ENCODE data around the gene ZNF273. TPM values are rescaled to one million over a fixed set of nuclear protein-coding genes. Genes with fewer than 3 reads are reported as not detected.

Gene ZNF273
- total RNA-seq, 4 donors from 2014 or later: 13.7 to 22.9 (median 18.3) TPM

- 96 to 97% methylated on average over 13 of the region's 13 CpGs for WGBS, 2 donors
- H3K4me1 ChIP-seq: no peaks in the 10 kb centered on the region
- TF ChIP-seq CTCF (IDR thresholded peaks at IDR 0.05): no peak
- no peak for TF ChIP-seq POLR2A (IDR thresholded peaks at IDR 0.05)
- H3K9me3 ChIP-seq: no peaks in the 10 kb centered on the region
- no peak overlapping the region for H3K27ac ChIP-seq
- no peaks in the 10 kb centered on the region for H3K36me3 ChIP-seq
- intact Hi-C loops (cut with DNase I): no loop called here
- H3K27me3 ChIP-seq: no peaks in the 10 kb centered on the region
- no peak overlapping the region for H3K4me3 ChIP-seq (replicated peaks in 1 of 3)
- no peak for DNase-seq
These were observed 32.4 kb upstream of the ZNF273 start for GRCh38 chr7:64870656-64871055.

DNA sequence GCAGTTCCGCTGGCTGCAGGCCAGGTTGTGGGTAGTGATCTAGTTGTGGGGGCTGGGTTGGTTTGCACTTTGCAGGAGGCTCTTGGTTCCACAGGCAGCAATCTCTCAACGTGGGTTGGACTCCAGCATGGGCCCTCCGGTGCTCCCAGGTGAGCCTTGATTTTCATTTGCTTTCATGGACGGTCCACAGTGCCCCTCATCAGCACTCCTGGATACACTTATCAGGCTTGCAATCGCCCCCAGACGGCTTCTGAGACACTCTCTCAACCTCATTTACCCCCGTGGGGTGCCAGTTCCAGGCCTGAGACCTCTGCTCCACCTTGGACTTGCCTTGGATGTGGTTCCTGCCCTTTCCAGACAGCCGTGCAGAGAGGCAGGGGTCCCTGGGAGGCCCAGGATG, 31.3 kb upstream of the ZNF273 start:
- no peaks in the 10 kb centered on the region for H3K9me3 ChIP-seq
- DNase-seq: no peak
- no peaks in the 10 kb centered on the region for H3K36me3 ChIP-seq
- intact Hi-C loops (cut with DNase I): no loop called here
- no peak overlapping the region for H3K4me3 ChIP-seq (replicated peaks in 1 of 3)
- no peaks in the 10 kb centered on the region for H3K4me1 ChIP-seq
- no peaks in the 10 kb centered on the region for H3K27me3 ChIP-seq
- 83 to 85% methylated on average over 5 to 8 of the region's 8 CpGs for WGBS, 2 donors
- TF ChIP-seq POLR2A (IDR thresholded peaks at IDR 0.05) (no peak), CTCF (IDR thresholded peaks at IDR 0.05) (no peak)
- H3K27ac ChIP-seq: no peak overlapping the region

DNA sequence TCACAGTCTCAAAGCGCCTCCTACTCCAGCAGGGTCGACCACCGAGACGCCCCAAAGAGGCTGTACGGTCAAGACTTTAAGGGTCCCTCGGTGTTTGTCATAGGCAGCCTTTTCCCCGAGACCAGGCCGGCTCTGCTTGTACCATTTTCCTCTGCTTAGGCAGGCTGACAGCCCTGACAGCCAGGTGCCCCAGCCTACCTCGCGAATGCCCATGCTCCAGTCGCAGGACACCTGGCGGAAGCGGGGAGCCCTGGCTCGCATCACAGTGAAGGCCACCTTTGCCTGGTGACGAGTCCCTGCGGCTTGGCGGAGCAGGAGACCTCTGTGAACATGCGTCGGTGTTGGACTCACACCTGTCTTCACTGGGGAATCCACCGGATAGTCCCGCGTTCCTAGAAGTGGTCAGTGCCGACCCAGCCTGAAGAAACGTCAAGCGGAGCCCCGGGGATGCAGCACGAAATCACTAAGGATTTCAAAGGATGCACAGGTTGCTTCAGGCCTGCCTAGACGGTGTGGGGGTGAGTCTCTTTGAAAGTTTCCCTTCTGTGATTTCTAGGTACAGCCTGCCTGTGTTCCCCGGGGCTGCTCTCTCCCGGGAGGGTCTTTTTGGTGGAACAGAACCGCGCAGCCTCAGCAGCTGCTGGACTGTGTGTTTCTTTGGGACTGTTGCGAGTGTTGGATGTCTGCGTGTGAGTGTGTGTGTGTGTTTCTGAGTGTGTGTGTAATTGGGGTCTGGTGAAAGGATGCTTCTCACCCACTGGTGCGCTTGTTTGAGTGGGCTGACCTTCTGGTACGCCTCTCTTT, 30.5 kb upstream of the ZNF273 start:
- no peak overlapping the region for H3K27ac ChIP-seq
- DNase-seq: no peak
- H3K27me3 ChIP-seq: no peaks in the 10 kb centered on the region
- H3K9me3 ChIP-seq: no peaks in the 10 kb centered on the region
- H3K4me1 ChIP-seq: peaks cover 0 to 7% of the 10 kb centered on the region in 2 donors
- intact Hi-C loops (cut with DNase I): no loop called here
- TF ChIP-seq POLR2A (IDR thresholded peaks at IDR 0.05) (no peak), CTCF (IDR thresholded peaks at IDR 0.05) (no peak)
- H3K36me3 ChIP-seq: no peaks in the 10 kb centered on the region
- WGBS, 2 donors: 91 to 93% methylated on average over 32 to 36 of the region's 36 CpGs
- H3K4me3 ChIP-seq (replicated peaks in 1 of 3): no peak overlapping the region

DNA sequence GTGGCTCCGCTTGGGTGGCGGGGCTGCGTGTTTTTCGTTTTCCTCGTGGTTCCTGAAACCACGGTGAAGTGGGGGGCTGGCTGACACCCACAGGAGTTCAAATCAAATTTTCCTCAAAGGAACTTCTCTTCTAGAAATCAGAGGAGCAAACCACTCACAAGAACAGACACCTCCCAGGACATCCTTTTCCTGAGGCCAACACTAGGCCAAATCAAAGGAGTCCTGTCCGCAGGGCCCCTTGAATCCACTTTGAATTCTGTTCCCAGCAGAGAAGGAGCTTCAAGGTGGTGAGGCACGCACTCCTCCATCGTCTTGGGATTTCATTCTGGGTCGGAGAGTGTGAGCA, 29.9 kb upstream of the ZNF273 start:
- H3K9me3 ChIP-seq: no peaks in the 10 kb centered on the region
- peaks cover 0 to 10% of the 10 kb centered on the region in 2 donors for H3K4me1 ChIP-seq
- TF ChIP-seq CTCF (IDR thresholded peaks at IDR 0.05) (no peak), POLR2A (IDR thresholded peaks at IDR 0.05) (no peak)
- no peaks in the 10 kb centered on the region for H3K36me3 ChIP-seq
- H3K4me3 ChIP-seq (replicated peaks in 1 of 3): no peak overlapping the region
- intact Hi-C loops (cut with DNase I): no loop called here
- WGBS, 2 donors: 95% methylated on average over 10 of the region's 10 CpGs
- no peak for DNase-seq
- no peaks in the 10 kb centered on the region for H3K27me3 ChIP-seq
- no peak overlapping the region for H3K27ac ChIP-seq

DNA sequence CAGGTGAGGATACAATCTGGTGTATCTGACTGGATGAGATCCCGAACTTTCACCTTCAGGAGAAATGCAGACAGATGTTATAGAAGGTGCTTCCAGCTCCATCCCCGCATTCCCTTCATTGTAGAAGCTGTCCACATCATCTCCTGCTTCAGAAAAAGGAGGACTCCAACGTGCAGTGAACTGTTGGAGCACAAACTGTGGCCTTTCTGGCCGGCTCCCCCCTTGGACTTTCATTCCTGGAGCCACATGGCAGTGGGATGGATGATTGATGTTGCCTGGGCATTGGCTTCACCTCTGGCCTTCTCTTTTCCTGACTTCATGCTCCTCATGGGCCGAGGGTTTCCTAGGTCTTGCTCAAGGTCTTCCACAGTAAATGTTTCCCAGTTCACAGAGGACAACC, 29.6 kb upstream of the ZNF273 start:
- no peak overlapping the region for H3K27ac ChIP-seq
- 77 to 78% methylated on average over 5 of the region's 5 CpGs for WGBS, 2 donors
- TF ChIP-seq POLR2A (IDR thresholded peaks at IDR 0.05) (no peak), CTCF (IDR thresholded peaks at IDR 0.05) (no peak)
- H3K27me3 ChIP-seq: no peaks in the 10 kb centered on the region
- peaks cover 0 to 10% of the 10 kb centered on the region in 2 donors for H3K4me1 ChIP-seq
- intact Hi-C loops (cut with DNase I): no loop called here
- no peak for DNase-seq
- no peak overlapping the region for H3K4me3 ChIP-seq (replicated peaks in 1 of 3)
- no peaks in the 10 kb centered on the region for H3K36me3 ChIP-seq
- H3K9me3 ChIP-seq: no peaks in the 10 kb centered on the region

All from thyroid gland (tissue), 4 donors.